Choroid plexus epithelial cell (primary cell): ENCODE measurements around the gene ARHGAP22.

Experiments used
- DNase-seq: peaks from one replicate; pipeline ENCODE4 v3.0.0-alpha.2; 2010; ENCODE audit warnings: low read depth
- H3K4me3 ChIP-seq: 2 replicates; pipeline ENCODE4 v1.5.1; 2011; ENCODE audit warnings: low read depth, mild to moderate bottlenecking, control low read depth, low read length, moderate library complexity
- TF ChIP-seq, protein P1 (sequence below): conservative IDR thresholded peaks from 2 replicates; pipeline ENCODE4 v1.5.1; 2011; ENCODE audit warnings: low read depth, mild to moderate bottlenecking, control low read depth, inconsistent platforms, low read length, moderate library complexity

Gene ARHGAP22

DNA sequence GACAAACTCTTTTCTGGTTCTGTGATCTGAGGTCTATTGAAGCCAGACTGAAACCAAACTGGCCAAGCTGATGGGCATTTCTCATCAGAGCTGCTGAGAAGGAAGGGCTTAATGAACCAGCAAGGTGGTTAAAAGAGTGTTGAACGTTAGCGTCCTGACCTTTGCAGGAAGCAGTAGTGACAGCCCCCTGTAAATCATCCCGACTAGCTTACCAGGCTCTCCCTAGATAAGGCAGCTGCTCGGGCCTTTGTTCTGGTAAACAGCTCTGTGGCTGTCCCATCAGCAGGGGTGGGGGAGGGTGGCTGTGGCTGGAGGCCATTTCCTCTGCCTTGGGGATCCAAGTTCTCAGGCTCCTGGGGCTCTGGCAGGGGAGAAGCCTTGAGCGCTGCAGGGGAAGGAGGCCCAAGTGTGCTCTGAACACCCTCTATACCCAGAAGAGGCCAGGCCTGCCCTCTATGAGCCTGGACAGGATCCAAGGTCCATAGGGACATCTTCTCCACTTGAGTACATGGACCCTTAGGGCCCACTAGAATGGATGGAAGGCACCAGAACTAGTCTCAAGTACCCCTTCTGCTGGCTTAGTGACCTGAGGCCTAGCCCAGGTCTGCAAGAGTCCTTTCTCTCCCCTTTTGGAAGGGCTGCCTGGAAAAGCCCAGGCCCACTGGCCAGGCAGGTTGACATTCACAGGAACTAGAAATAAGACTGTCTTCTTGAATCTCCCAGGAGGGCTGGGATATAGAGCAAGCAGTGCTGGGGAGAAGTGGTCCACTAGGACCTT is 134.6 kb downstream of the ARHGAP22 start:
- TF ChIP-seq, protein P1, sequence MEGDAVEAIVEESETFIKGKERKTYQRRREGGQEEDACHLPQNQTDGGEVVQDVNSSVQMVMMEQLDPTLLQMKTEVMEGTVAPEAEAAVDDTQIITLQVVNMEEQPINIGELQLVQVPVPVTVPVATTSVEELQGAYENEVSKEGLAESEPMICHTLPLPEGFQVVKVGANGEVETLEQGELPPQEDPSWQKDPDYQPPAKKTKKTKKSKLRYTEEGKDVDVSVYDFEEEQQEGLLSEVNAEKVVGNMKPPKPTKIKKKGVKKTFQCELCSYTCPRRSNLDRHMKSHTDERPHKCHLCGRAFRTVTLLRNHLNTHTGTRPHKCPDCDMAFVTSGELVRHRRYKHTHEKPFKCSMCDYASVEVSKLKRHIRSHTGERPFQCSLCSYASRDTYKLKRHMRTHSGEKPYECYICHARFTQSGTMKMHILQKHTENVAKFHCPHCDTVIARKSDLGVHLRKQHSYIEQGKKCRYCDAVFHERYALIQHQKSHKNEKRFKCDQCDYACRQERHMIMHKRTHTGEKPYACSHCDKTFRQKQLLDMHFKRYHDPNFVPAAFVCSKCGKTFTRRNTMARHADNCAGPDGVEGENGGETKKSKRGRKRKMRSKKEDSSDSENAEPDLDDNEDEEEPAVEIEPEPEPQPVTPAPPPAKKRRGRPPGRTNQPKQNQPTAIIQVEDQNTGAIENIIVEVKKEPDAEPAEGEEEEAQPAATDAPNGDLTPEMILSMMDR, result no peak
- no peak overlapping the region for H3K4me3 ChIP-seq
- DNase-seq, result peak; percentile 21

DNA sequence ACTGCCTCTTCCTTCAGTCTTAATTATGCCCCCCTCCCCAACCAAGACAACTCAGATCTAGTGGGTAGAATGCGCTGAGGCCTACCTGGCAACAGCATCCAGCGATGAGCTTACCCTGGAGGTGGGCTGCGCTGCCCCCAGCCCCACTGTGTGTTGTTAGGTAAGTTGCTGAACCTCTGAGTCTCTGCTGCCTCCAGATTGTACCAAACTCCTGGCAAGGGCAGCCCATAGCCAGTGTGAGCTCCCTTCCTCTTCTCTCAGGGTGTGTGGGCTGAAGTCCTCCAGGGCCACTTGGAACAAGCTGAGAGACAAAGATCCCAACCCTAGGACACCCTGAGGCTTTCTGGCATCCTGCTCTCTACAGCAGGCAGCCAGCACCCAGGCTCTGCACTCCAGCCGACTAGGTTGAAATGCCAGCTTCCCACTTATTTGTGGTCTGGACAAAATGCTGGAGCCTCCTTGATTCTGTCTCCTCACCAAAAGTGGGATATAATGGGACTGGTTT is 135.3 kb downstream of the ARHGAP22 start:
- TF ChIP-seq, protein P1, result no peak
- H3K4me3 ChIP-seq, result no peak overlapping the region
- no peak for DNase-seq

DNA sequence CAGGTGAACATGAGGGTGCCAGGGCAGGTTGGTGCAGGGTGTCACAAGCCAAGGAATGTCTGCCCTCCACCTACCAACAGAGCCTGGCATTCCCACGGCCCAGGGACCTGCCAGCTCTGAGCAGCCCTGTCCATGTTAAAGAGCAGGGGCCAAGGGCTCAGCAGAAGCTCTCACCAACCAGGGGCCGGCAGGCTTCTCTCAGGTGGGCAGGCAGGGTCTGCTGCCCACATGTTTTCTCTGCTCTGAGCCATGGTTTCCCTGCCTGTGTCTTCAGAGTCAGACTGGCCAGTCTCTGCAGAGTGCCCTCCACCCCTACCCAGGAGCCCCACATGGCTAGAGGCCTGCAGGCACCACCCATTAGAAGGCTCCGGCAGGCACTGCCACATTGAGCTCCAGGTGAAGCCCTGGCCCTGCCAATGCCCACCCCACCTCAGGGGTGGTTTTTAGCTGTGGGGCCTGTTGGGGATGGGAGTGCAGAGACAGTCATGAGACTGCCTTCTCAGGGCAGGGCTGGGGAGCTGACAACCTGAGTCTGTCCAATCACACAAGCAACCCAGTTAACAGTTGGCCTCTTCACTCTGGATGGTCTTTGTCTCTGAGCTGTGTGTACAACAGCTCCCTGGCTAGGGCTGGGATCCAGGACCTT is 135.9 kb downstream of the ARHGAP22 start:
- DNase-seq, result no peak
- TF ChIP-seq, protein P1, result no peak
- no peak overlapping the region for H3K4me3 ChIP-seq

DNA sequence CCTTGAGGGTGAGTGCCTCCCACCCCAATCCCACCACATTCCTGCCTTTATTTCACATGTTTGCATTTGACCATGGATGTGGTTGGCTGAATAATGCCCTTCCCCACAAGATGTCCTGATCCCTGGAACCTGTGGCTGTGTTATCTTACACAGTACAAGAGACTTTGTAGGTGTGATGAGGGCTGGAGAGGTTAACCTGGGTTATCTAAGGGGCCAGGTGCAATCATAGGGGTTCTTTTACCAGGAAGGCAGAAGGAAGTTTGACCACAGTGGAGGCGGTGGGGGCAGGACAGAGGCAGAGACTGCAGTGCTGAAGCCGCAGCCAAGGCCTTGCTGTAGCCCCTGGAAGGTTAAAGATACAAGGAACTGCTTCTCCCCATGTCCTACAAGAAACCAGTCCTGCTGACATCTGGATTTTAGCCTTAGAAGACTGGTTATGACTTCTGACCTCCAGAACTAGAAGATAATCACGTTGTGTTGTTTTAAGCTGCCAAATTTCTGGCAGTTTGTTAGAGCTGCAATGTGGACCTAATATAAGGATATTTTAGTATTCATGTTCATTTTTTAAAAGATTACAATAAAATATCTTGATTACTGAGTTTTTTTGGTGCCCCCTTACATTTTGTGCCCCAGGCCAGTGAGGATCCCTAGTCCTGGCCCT is 136.6 kb downstream of the ARHGAP22 start:
- DNase-seq, result no peak
- no peak overlapping the region for H3K4me3 ChIP-seq
- TF ChIP-seq, protein P1, result no peak

- DNase-seq, result no peak
- no peak overlapping the region for H3K4me3 ChIP-seq
- TF ChIP-seq, protein P1, result no peak
Measured at GRCh38 chr10:48467669-48468068, 137.2 kb downstream of the ARHGAP22 start.

GRCh38 chr10:48466611-48467240 is 138.1 kb downstream of the ARHGAP22 start:
- no peak for DNase-seq
- H3K4me3 ChIP-seq, result peak overlapping the region; percentile 51
- TF ChIP-seq, protein P1, result no peak
